Coronary artery (tissue), 2 donors: ENCODE data around the gene RAB40C.
A peak's percentile ranks its signal among the peaks of the same experiment; 100 is the strongest.

ENCODE experiments used
- DNase-seq: peaks from one replicate; pipeline ENCODE4 v3.0.0-alpha.2; 2017; ENCODE audit warnings: low spot score
- H3K27ac ChIP-seq, 2 donors: fragments of 200-600 bp; sonication (generic); one replicate each; pipeline ENCODE4 v1.5.1; 2016 to 2019
- H3K4me3 ChIP-seq: fragments of 200-600 bp; sonication (generic); 2 replicates; pipeline ENCODE4 v1.5.1; 2016; ENCODE audit warnings: mild to moderate bottlenecking, moderate library complexity
- CTCF ChIP-seq: fragments of 200-600 bp; sonication (generic); IDR thresholded peaks from one replicate; pipeline ENCODE4 v1.5.1; 2019; ENCODE audit warnings: antibody characterized with exemption

The RAB40C gene

GRCh38 chr16:632486-633335 is 42.8 kb downstream of the RAB40C start:
- TF ChIP-seq CTCF, result no peak
- Histone ChIP-seq H3K27ac (no peak overlapping the region), H3K4me3 (no peak overlapping the region)
- DNase-seq, result no peak

GRCh38 chr16:633336-634050 is 43.6 kb downstream of the RAB40C start:
- no peak overlapping the region for H3K27ac ChIP-seq
- TF ChIP-seq CTCF, result no peak
- no peak for DNase-seq
- no peak overlapping the region for H3K4me3 ChIP-seq

GRCh38 chr16:634051-634670 is 44.3 kb downstream of the RAB40C start:
- no peak for TF ChIP-seq CTCF
- no peak overlapping the region for H3K4me3 ChIP-seq
- no peak for DNase-seq
- no peak overlapping the region for H3K27ac ChIP-seq

GRCh38 chr16:634996-635395 is 45.1 kb downstream of the RAB40C start:
- peak overlapping the region; percentile 82 for H3K4me3 ChIP-seq
- no peak overlapping the region for H3K27ac ChIP-seq
- DNase-seq, result no peak
- no peak for TF ChIP-seq CTCF

GRCh38 chr16:635573-636205 is 45.8 kb downstream of the RAB40C start:
- Histone ChIP-seq H3K4me3 (peak overlapping the region; percentile 82), H3K27ac (peak overlapping the region; percentile 94 to 97)
- no peak for DNase-seq
- TF ChIP-seq CTCF, result no peak

- no peak for TF ChIP-seq CTCF
- Histone ChIP-seq H3K4me3 (peak within 1 kb of the TSS; percentile 82), H3K27ac (peak within 1 kb of the TSS; percentile 94 to 97)
These were observed 46.6 kb downstream of the RAB40C start, which contains the start of gene METTL26 for GRCh38 chr16:636206-637080. TSS of gene METTL26 (minus strand) at chr16:636305. CDS start at chr16:636290, 15 bp downstream.

More at GRCh38 chr16:636206-637080, 46.6 kb downstream of the RAB40C start, which contains the start of gene METTL26:
- DNase-seq, result peak; percentile 96
